Measurements from ENCODE around the gene C11orf52. TPM values are rescaled to one million over a fixed set of nuclear protein-coding genes. Genes with fewer than 3 reads are reported as not detected.

The C11orf52 gene
- total and polyA plus RNA-seq, 2 of the 13 experiments (the other 11 are each of a cell fraction or from before 2014, with no cell fraction given): 7.4 to 11.0 TPM

DNA sequence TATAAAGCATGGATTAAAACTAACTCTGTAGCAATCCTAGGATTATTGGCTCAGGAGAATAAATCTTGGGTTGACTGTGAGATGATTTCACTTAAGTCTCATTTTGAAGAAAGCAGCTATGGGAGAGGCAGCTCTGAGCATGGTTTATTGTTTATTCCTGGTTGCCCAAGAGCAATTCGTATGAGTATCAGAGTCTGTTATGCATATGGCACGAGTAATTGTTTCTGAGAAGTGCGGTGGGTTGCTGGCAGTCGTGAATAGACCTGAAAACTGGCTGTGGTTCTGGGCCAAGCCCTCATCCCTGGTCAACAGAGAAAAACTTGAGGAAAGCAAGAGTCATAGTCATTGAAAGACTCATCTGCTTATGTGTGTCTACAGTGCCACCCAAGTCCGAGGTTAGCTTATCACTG is 45.2 kb downstream of the C11orf52 start:
- Histone ChIP-seq H4K20me1 (ENCODE audit: insufficient read depth, low read length) (no peaks in the 10 kb centered on the region), H2AFZ (ENCODE audit: low read length) (no peak overlapping the region), H3K27me3 (ENCODE audit: control insufficient read depth in 1 of 2, insufficient read depth in 2 of 2, low read length in 2 of 2) (no peaks in the 10 kb centered on the region), H3K4me3 (replicated peaks in 1 of 3; ENCODE audit: insufficient read depth in 1 of 3, low read depth in 2 of 3, low read length in 3 of 3) (no peak overlapping the region), H3K9me3 (ENCODE audit: low read length) (no peaks in the 10 kb centered on the region), H3K27ac (ENCODE audit: extremely low read length, insufficient read depth, low read length) (no peak overlapping the region), H3K4me2 (ENCODE audit: low read depth, low read length) (no peak overlapping the region), H3K36me3 (replicated peaks in 1 of 2; ENCODE audit: control insufficient read depth in 1 of 2, insufficient read depth in 2 of 2, low read length in 2 of 2) (peaks cover 7 to 33% of the 10 kb centered on the region in 2 experiments), H3K9ac (ENCODE audit: insufficient read depth, low read depth, low read length) (no peak overlapping the region), H3K79me2 (ENCODE audit: insufficient read depth, low read length) (no peaks in the 10 kb centered on the region), H3K4me1 (ENCODE audit: insufficient read depth, low read length) (0 out of 2 replicates have a peak, but pooled peaks cover 10% of the 10 kb centered on the region)
- WGBS (ENCODE audit: low lambda C conversion rate): 99% methylated on average over 5 of the region's 5 CpGs
- no peak for ATAC-seq
- CTCF ChIA-PET (ENCODE audit: low intra/inter-chr PET ratio, low total read pairs): no interaction called here
- DNase-seq (ENCODE audit: low spot score): no peak
- in situ Hi-C loops (cut with HindIII; ENCODE audit: extremely low pct_ligation_motif_present, low pct_unique_long_range_greater_than_20kb): no loop called here
- POLR2A ChIA-PET: no interaction called here
- intact Hi-C loops (cut with micrococcal nuclease; ENCODE audit: unreplicated experiment): no loop called here
- TF ChIP-seq FOXA1 (IDR thresholded peaks at IDR 0.05) (no peak), FOXA1 (CRISPR knock-in tag; IDR thresholded peaks at IDR 0.05) (no peak), MYNN (CRISPR knock-in tag; IDR thresholded peaks at IDR 0.05; ENCODE audit: low read depth) (no peak), PHF5A (CRISPR knock-in tag; IDR thresholded peaks at IDR 0.05; ENCODE audit: low read depth, unreplicated experiment) (no peak), MAZ (IDR thresholded peaks at IDR 0.05; ENCODE audit: borderline replicate concordance, low read depth, low read length) (no peak), MAZ (CRISPR knock-in tag; IDR thresholded peaks at IDR 0.05; ENCODE audit: low read depth) (no peak), ZFP1 (CRISPR knock-in tag; IDR thresholded peaks at IDR 0.05) (no peak), IKZF4 (CRISPR knock-in tag; IDR thresholded peaks at IDR 0.05; ENCODE audit: borderline replicate concordance, low read depth, not compliant biosample characterization) (no peak), MED8 (CRISPR knock-in tag; IDR thresholded peaks at IDR 0.05; ENCODE audit: insufficient replicate concordance) (no peak), ZSCAN29 (CRISPR knock-in tag; conservative IDR thresholded peaks at IDR 0.05) (no peak), CHD2 (IDR thresholded peaks at IDR 0.05; ENCODE audit: low read depth, low read length) (no peak)
- TF ChIP-seq, protein P1, sequence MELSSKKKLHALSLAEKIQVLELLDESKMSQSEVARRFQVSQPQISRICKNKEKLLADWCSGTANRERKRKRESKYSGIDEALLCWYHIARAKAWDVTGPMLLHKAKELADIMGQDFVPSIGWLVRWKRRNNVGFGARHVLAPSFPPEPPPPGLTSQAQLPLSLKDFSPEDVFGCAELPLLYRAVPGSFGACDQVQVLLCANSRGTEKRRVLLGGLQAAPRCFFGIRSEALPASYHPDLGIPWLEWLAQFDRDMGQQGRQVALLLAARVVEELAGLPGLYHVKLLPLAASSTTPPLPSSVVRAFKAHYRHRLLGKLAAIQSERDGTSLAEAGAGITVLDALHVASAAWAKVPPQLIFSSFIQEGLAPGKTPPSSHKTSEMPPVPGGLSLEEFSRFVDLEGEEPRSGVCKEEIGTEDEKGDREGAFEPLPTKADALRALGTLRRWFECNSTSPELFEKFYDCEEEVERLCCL (CRISPR knock-in tag; IDR thresholded peaks at IDR 0.05; ENCODE audit: borderline replicate concordance): no peak
- TF ChIP-seq, protein P2, sequence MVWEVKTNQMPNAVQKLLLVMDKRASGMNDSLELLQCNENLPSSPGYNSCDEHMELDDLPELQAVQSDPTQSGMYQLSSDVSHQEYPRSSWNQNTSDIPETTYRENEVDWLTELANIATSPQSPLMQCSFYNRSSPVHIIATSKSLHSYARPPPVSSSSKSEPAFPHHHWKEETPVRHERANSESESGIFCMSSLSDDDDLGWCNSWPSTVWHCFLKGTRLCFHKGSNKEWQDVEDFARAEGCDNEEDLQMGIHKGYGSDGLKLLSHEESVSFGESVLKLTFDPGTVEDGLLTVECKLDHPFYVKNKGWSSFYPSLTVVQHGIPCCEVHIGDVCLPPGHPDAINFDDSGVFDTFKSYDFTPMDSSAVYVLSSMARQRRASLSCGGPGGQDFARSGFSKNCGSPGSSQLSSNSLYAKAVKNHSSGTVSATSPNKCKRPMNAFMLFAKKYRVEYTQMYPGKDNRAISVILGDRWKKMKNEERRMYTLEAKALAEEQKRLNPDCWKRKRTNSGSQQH (CRISPR knock-in tag; IDR thresholded peaks at IDR 0.05; ENCODE audit: low read depth): no peak
- TF ChIP-seq, protein P3, sequence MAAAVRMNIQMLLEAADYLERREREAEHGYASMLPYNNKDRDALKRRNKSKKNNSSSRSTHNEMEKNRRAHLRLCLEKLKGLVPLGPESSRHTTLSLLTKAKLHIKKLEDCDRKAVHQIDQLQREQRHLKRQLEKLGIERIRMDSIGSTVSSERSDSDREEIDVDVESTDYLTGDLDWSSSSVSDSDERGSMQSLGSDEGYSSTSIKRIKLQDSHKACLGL (CRISPR knock-in tag; IDR thresholded peaks at IDR 0.05): no peak
- TF ChIP-seq, protein P4, sequence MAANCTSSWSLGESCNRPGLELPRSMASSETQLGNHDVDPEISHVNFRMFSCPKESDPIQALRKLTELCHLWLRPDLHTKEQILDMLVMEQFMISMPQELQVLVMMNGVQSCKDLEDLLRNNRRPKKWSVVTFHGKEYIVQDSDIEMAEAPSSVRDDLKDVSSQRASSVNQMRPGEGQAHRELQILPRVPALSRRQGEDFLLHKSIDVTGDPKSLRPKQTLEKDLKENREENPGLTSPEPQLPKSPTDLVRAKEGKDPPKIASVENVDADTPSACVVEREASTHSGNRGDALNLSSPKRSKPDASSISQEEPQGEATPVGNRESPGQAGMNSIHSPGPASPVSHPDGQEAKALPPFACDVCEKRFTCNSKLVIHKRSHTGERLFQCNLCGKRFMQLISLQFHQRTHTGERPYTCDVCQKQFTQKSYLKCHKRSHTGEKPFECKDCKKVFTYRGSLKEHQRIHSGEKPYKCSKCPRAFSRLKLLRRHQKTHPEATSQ (CRISPR knock-in tag; IDR thresholded peaks at IDR 0.05; ENCODE audit: borderline replicate concordance): no peak
- FAIRE-seq: no peak
- no TSS peak for BruUV-seq (replicated peaks)
